GM12878 (cell line): ENCODE data around the gene FBXL16. TPM values are rescaled to one million over a fixed set of nuclear protein-coding genes. Genes with fewer than 3 reads are reported as not detected.

ENCODE experiments used
- BACH1 ChIP-seq: fragments of 450-650 bp; IDR thresholded peaks from 2 replicates; pipeline ENCODE4 v1.6.1; 2017; ENCODE audit warnings: mild to moderate bottlenecking, borderline replicate concordance
- BMI1 ChIP-seq: fragments of 450-650 bp; IDR thresholded peaks from 2 replicates; pipeline ENCODE4 v1.6.1; 2016; ENCODE audit warnings: mild to moderate bottlenecking, moderate library complexity, borderline replicate concordance
- DPF2 ChIP-seq: fragments of 450-650 bp; IDR thresholded peaks from 2 replicates; pipeline ENCODE4 v1.6.1; 2017; ENCODE audit warnings: mild to moderate bottlenecking
- GABPA ChIP-seq: IDR thresholded peaks from 2 replicates; pipeline ENCODE4 v1.6.1; 2014; ENCODE audit warnings: antibody characterized with exemption, low read depth, mild to moderate bottlenecking, inconsistent platforms
- GATAD2B ChIP-seq: fragments of 450-650 bp; conservative IDR thresholded peaks from 2 replicates; pipeline ENCODE4 v1.6.1; 2017; ENCODE audit warnings: low read depth, mild to moderate bottlenecking, moderate library complexity
- HDAC2 ChIP-seq: fragments of 200-600 bp; sonication (generic); IDR thresholded peaks from 2 replicates; pipeline ENCODE4 v1.6.1; 2017
- LARP7 ChIP-seq: fragments of 450-650 bp; IDR thresholded peaks from 2 replicates; pipeline ENCODE4 v1.6.1; 2017; ENCODE audit warnings: mild to moderate bottlenecking
- NFYB ChIP-seq: IDR thresholded peaks from 2 replicates; pipeline ENCODE4 v1.6.1; 2011; ENCODE audit warnings: low read depth, mild to moderate bottlenecking, low read length, improper control_type of control experiment, moderate library complexity; ENCODE audit not compliant: insufficient read depth
- RAD21 ChIP-seq: IDR thresholded peaks from 2 replicates; pipeline ENCODE4 v1.6.1; 2011; ENCODE audit warnings: mild to moderate bottlenecking, low read depth, low read length, moderate library complexity; ENCODE audit not compliant: insufficient read depth
- RBBP5 ChIP-seq: fragments of 200-600 bp; sonication (generic); conservative IDR thresholded peaks from 2 replicates; pipeline ENCODE4 v1.6.1; 2016
- ZBTB40 ChIP-seq: fragments of 450-650 bp; IDR thresholded peaks from 2 replicates; pipeline ENCODE4 v1.6.1; 2016; ENCODE audit warnings: mild to moderate bottlenecking, moderate library complexity, borderline replicate concordance
- polyA plus RNA-seq, 11 experiments: library from polyadenylated mRNA; depleted of rRNA in 4 of 11; unstranded in 6 of 11; stranded (reverse) in 5 of 11; fragments of >200 nt; fragmentation: Nextera tagmentation in 4 of 11; fragmentation: Illumina TruSeq in 1 of 11; extraction: Ambion mirVana in 4 of 11; extraction: Trizol in 1 of 11; gene quantifications; 1 replicate in 1 of 11; 2 replicates in 10 of 11; pipeline versions ENCODE4 v1.2.1 to v1.2.3, GENCODE V29; 2011 to 2016; ENCODE audit warnings: inconsistent platforms in 2 of 11, missing spikeins in 2 of 11, low read depth in 1 of 11
- total RNA-seq, 4 experiments: library from RNA; depleted of rRNA in 3 of 4; stranded (reverse); fragments of >200 nt in 3 of 4; fragmentation: Illumina TruSeq in 1 of 4; extraction: Trizol in 1 of 4; gene quantifications; 2 replicates each; pipeline versions ENCODE4 v1.2.1 to v1.2.3, GENCODE V29; 2013 to 2021
- TF ChIP-seq, protein P1 (sequence below): fragments of 450-650 bp; IDR thresholded peaks from 2 replicates; pipeline ENCODE4 v1.6.1; 2018; ENCODE audit warnings: mild to moderate bottlenecking, low read depth, moderate library complexity; ENCODE audit not compliant: partially characterized antibody
- TF ChIP-seq, protein P2 (sequence below): fragments of 450-650 bp; formaldehyde crosslinking; IDR thresholded peaks from 2 replicates; pipeline ENCODE4 v1.4.0; 2020; ENCODE audit warnings: mild to moderate bottlenecking, moderate library complexity
- TF ChIP-seq, protein P3 (sequence below): fragments of 450-650 bp; IDR thresholded peaks from 2 replicates; pipeline ENCODE4 v1.6.1; 2016; ENCODE audit warnings: mild to moderate bottlenecking
- TF ChIP-seq, protein P4 (sequence below): IDR thresholded peaks from 2 replicates; pipeline ENCODE4 v1.6.1; 2011; ENCODE audit warnings: borderline replicate concordance, low read depth, mild to moderate bottlenecking, moderate library complexity, mixed read lengths, low read length; ENCODE audit not compliant: insufficient read depth; ENCODE audit errors: extremely low read length

The FBXL16 gene
- total and polyA plus RNA-seq, 10 of the 15 experiments (the other 5 are each of a cell fraction or from before 2014, with no cell fraction given), result 0.13 to 1.4 (median 0.24) TPM

GRCh38 chr16:684071-684794 is 21.4 kb downstream of the FBXL16 start, which contains the start of gene JMJD8 (continued):
- TF ChIP-seq ZBTB40 (peak; percentile 93), LARP7 (no peak; the same call in 1 of the 2 replicates), HDAC2 (no peak), DPF2 (peak; percentile 70; the same call in 1 of the 2 replicates), RBBP5 (no peak), RAD21 (no peak), GABPA (peak; percentile 95), GATAD2B (peak; percentile 52; the same call in 1 of the 2 replicates), NFYB (peak; percentile 94), BACH1 (no peak; the same call in 1 of the 2 replicates), BMI1 (peak; percentile 99)
- TF ChIP-seq, protein P1, sequence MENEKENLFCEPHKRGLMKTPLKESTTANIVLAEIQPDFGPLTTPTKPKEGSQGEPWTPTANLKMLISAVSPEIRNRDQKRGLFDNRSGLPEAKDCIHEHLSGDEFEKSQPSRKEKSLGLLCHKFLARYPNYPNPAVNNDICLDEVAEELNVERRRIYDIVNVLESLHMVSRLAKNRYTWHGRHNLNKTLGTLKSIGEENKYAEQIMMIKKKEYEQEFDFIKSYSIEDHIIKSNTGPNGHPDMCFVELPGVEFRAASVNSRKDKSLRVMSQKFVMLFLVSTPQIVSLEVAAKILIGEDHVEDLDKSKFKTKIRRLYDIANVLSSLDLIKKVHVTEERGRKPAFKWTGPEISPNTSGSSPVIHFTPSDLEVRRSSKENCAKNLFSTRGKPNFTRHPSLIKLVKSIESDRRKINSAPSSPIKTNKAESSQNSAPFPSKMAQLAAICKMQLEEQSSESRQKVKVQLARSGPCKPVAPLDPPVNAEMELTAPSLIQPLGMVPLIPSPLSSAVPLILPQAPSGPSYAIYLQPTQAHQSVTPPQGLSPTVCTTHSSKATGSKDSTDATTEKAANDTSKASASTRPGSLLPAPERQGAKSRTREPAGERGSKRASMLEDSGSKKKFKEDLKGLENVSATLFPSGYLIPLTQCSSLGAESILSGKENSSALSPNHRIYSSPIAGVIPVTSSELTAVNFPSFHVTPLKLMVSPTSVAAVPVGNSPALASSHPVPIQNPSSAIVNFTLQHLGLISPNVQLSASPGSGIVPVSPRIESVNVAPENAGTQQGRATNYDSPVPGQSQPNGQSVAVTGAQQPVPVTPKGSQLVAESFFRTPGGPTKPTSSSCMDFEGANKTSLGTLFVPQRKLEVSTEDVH, result no peak
- TF ChIP-seq, protein P2, sequence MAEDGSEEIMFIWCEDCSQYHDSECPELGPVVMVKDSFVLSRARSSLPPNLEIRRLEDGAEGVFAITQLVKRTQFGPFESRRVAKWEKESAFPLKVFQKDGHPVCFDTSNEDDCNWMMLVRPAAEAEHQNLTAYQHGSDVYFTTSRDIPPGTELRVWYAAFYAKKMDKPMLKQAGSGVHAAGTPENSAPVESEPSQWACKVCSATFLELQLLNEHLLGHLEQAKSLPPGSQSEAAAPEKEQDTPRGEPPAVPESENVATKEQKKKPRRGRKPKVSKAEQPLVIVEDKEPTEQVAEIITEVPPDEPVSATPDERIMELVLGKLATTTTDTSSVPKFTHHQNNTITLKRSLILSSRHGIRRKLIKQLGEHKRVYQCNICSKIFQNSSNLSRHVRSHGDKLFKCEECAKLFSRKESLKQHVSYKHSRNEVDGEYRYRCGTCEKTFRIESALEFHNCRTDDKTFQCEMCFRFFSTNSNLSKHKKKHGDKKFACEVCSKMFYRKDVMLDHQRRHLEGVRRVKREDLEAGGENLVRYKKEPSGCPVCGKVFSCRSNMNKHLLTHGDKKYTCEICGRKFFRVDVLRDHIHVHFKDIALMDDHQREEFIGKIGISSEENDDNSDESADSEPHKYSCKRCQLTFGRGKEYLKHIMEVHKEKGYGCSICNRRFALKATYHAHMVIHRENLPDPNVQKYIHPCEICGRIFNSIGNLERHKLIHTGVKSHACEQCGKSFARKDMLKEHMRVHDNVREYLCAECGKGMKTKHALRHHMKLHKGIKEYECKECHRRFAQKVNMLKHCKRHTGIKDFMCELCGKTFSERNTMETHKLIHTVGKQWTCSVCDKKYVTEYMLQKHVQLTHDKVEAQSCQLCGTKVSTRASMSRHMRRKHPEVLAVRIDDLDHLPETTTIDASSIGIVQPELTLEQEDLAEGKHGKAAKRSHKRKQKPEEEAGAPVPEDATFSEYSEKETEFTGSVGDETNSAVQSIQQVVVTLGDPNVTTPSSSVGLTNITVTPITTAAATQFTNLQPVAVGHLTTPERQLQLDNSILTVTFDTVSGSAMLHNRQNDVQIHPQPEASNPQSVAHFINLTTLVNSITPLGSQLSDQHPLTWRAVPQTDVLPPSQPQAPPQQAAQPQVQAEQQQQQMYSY (CRISPR knock-in tag), result no peak
- TF ChIP-seq, protein P3, sequence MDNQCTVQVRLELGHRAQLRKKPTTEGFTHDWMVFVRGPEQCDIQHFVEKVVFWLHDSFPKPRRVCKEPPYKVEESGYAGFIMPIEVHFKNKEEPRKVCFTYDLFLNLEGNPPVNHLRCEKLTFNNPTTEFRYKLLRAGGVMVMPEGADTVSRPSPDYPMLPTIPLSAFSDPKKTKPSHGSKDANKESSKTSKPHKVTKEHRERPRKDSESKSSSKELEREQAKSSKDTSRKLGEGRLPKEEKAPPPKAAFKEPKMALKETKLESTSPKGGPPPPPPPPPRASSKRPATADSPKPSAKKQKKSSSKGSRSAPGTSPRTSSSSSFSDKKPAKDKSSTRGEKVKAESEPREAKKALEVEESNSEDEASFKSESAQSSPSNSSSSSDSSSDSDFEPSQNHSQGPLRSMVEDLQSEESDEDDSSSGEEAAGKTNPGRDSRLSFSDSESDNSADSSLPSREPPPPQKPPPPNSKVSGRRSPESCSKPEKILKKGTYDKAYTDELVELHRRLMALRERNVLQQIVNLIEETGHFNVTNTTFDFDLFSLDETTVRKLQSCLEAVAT, result no peak
- TF ChIP-seq, protein P4, sequence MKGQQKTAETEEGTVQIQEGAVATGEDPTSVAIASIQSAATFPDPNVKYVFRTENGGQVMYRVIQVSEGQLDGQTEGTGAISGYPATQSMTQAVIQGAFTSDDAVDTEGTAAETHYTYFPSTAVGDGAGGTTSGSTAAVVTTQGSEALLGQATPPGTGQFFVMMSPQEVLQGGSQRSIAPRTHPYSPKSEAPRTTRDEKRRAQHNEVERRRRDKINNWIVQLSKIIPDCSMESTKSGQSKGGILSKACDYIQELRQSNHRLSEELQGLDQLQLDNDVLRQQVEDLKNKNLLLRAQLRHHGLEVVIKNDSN, result peak; percentile 38
